Measurements from ENCODE around the gene HSD17B2. TPM values are rescaled to one million over a fixed set of nuclear protein-coding genes. Genes with fewer than 3 reads are reported as not detected.

Gene HSD17B2
- polyA plus RNA-seq, 1 of the 3 experiments (the other 2 are of a cell fraction), result not detected

DNA sequence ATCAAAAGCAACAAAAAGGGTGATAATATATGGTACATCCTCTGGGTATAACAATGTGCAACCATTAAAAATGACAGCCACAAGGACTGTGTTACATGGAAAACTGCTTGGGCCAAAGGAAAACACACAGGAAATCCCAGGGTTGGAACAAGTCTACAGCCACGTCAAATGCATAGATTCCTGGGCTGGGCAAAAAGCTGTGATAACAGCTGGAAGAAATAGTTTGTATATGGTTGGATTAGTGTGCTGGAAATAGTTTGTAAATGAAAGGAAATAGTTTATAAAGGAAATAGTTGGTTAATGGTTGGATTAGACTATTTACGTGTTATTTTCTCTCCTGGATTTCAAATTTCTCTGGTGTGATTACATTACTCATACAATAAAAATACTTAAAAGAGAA is 2.6 kb downstream of the HSD17B2 start:
- Histone ChIP-seq H3K9me2 (no peaks in the 10 kb centered on the region), H4K20me1 (ENCODE audit: insufficient read depth) (no peaks in the 10 kb centered on the region), H3K9me3 (no peaks in the 10 kb centered on the region), H2AFZ (ENCODE audit: low read depth) (no peak overlapping the region), H3K4me1 (ENCODE audit: control insufficient read depth in 1 of 2, insufficient read depth in 2 of 2, low read depth in 1 of 2, low read length in 1 of 2) (no peaks in the 10 kb centered on the region; a peak in 1 of 4 replicates), H3K4me2 (no peak overlapping the region), H3K27me3 (ENCODE audit: insufficient read depth) (no peaks in the 10 kb centered on the region; the same call in 1 of the 2 replicates), H3K27ac (ENCODE audit: low read depth in 2 of 2, low read length in 1 of 2) (no peak overlapping the region), H3K9ac (no peak overlapping the region), H3K36me3 (replicated peaks in 1 of 2; ENCODE audit: control insufficient read depth in 1 of 2, insufficient read depth in 2 of 2, low read length in 1 of 2) (no peaks in the 10 kb centered on the region), H3K79me2 (ENCODE audit: insufficient read depth) (no peaks in the 10 kb centered on the region), H3K4me3 (ENCODE audit: low read depth in 2 of 2, low read length in 1 of 2) (no peak overlapping the region), H3F3A (replicated peaks; ENCODE audit: insufficient read depth) (no peaks in the 10 kb centered on the region)
- CTCF ChIA-PET, result no interaction called here
- WGBS (ENCODE audit: low lambda C conversion rate), result 41% methylated on average over 2 of the region's 2 CpGs
- no peak for DNase-seq
- TF ChIP-seq RFX5 (IDR thresholded peaks at IDR 0.05; ENCODE audit: low read length), result no peak
- no peak for TF ChIP-seq PBX3 (IDR thresholded peaks at IDR 0.05)
- TF ChIP-seq MXI1 (IDR thresholded peaks at IDR 0.05; ENCODE audit: low read depth, low read length), result no peak
- no peak for TF ChIP-seq SIN3A (IDR thresholded peaks at IDR 0.05; ENCODE audit: borderline replicate concordance, low read depth, low read length)
- TF ChIP-seq TCF12 (IDR thresholded peaks at IDR 0.05), result no peak
- no peak for TF ChIP-seq NFIC (IDR thresholded peaks at IDR 0.05; ENCODE audit: borderline replicate concordance)
- TF ChIP-seq TEAD4 (IDR thresholded peaks at IDR 0.05; ENCODE audit: borderline replicate concordance, insufficient read depth), result no peak
- TF ChIP-seq EP300 (IDR thresholded peaks at IDR 0.05; ENCODE audit: borderline replicate concordance in 1 of 2, low read depth in 1 of 2, low read length in 1 of 2), result no peak
- no peak for TF ChIP-seq RXRA (IDR thresholded peaks at IDR 0.05; ENCODE audit: borderline replicate concordance, low read depth)
- no peak for TF ChIP-seq CHD2 (IDR thresholded peaks at IDR 0.05; ENCODE audit: low read length, partially characterized antibody)
- POLR2A ChIA-PET, result no interaction called here

- CTCF ChIA-PET, result no interaction called here
Measured at GRCh38 chr16:82040296-82040695, 5.2 kb downstream of the HSD17B2 start.

More at GRCh38 chr16:82040296-82040695, 5.2 kb downstream of the HSD17B2 start:
- no peak overlapping the region for H2AFZ ChIP-seq (ENCODE audit: low read depth)
- no peaks in the 10 kb centered on the region; the same call in 1 of the 2 replicates for H3K27me3 ChIP-seq (ENCODE audit: insufficient read depth)
- no peak overlapping the region for H3K4me2 ChIP-seq
- no peaks in the 10 kb centered on the region for H3K9me3 ChIP-seq
- H3K36me3 ChIP-seq (replicated peaks in 1 of 2; ENCODE audit: control insufficient read depth in 1 of 2, insufficient read depth in 2 of 2, low read length in 1 of 2), result no peaks in the 10 kb centered on the region
- TF ChIP-seq RXRA (IDR thresholded peaks at IDR 0.05; ENCODE audit: borderline replicate concordance, low read depth), result no peak
- TF ChIP-seq ZBTB33 (IDR thresholded peaks at IDR 0.05; ENCODE audit: borderline replicate concordance, low read depth), result no peak
- no peak for TF ChIP-seq SMC3 (IDR thresholded peaks at IDR 0.05; ENCODE audit: low read depth, low read length)
- no peak for TF ChIP-seq RAD21 (IDR thresholded peaks at IDR 0.05; ENCODE audit: low read length)
- TF ChIP-seq JUND (IDR thresholded peaks at IDR 0.05), result no peak
- no peak for TF ChIP-seq FOSL2 (IDR thresholded peaks at IDR 0.05; ENCODE audit: borderline replicate concordance, low read depth)
- TF ChIP-seq MAX (IDR thresholded peaks at IDR 0.05; ENCODE audit: low read depth), result no peak
- TF ChIP-seq RFX5 (IDR thresholded peaks at IDR 0.05; ENCODE audit: low read length), result no peak
- TF ChIP-seq, protein P1, sequence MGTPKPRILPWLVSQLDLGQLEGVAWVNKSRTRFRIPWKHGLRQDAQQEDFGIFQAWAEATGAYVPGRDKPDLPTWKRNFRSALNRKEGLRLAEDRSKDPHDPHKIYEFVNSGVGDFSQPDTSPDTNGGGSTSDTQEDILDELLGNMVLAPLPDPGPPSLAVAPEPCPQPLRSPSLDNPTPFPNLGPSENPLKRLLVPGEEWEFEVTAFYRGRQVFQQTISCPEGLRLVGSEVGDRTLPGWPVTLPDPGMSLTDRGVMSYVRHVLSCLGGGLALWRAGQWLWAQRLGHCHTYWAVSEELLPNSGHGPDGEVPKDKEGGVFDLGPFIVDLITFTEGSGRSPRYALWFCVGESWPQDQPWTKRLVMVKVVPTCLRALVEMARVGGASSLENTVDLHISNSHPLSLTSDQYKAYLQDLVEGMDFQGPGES (IDR thresholded peaks at IDR 0.05; ENCODE audit: low read depth, low read length), result no peak
- no peak for TF ChIP-seq GABPA (IDR thresholded peaks at IDR 0.05; ENCODE audit: low read depth)
- no peak for TF ChIP-seq SIN3A (IDR thresholded peaks at IDR 0.05; ENCODE audit: borderline replicate concordance, low read depth, low read length)
- DNase-seq, result no peak
- POLR2A ChIA-PET, result no interaction called here
- no peaks in the 10 kb centered on the region for H3F3A ChIP-seq (replicated peaks; ENCODE audit: insufficient read depth)
- 19% methylated on average over 3 of the region's 3 CpGs for WGBS (ENCODE audit: low lambda C conversion rate)
- H3K9me2 ChIP-seq, result no peaks in the 10 kb centered on the region
- H3K9ac ChIP-seq, result no peak overlapping the region
- peaks cover 0 to 6% of the 10 kb centered on the region in 2 experiments; a peak in 1 of 4 replicates for H3K4me1 ChIP-seq (ENCODE audit: control insufficient read depth in 1 of 2, insufficient read depth in 2 of 2, low read depth in 1 of 2, low read length in 1 of 2)
- H3K27ac ChIP-seq (ENCODE audit: low read depth in 2 of 2, low read length in 1 of 2), result no peak overlapping the region
- H4K20me1 ChIP-seq (ENCODE audit: insufficient read depth), result no peaks in the 10 kb centered on the region
- H3K79me2 ChIP-seq (ENCODE audit: insufficient read depth), result no peaks in the 10 kb centered on the region
- no peak overlapping the region for H3K4me3 ChIP-seq (ENCODE audit: low read depth in 2 of 2, low read length in 1 of 2)

Data from SK-N-SH (cell line).